GM23248 (cell line): ENCODE results near the gene TMEM52B.

Source experiments
- EZH2 ChIP-seq: fragments of 200-600 bp; sonication (generic); IDR thresholded peaks from 2 replicates; pipeline ENCODE4 v1.6.1; 2018; ENCODE audit warnings: antibody characterized with exemption, mild to moderate bottlenecking; ENCODE audit not compliant: insufficient read depth, poor library complexity, severe bottlenecking
- EZH2phosphoT487 ChIP-seq: fragments of 200-600 bp; sonication (generic); IDR thresholded peaks from 2 replicates; pipeline ENCODE4 v1.6.1; 2018; ENCODE audit warnings: antibody characterized with exemption, moderate library complexity, mild to moderate bottlenecking, low read depth; ENCODE audit not compliant: insufficient read depth

DNA sequence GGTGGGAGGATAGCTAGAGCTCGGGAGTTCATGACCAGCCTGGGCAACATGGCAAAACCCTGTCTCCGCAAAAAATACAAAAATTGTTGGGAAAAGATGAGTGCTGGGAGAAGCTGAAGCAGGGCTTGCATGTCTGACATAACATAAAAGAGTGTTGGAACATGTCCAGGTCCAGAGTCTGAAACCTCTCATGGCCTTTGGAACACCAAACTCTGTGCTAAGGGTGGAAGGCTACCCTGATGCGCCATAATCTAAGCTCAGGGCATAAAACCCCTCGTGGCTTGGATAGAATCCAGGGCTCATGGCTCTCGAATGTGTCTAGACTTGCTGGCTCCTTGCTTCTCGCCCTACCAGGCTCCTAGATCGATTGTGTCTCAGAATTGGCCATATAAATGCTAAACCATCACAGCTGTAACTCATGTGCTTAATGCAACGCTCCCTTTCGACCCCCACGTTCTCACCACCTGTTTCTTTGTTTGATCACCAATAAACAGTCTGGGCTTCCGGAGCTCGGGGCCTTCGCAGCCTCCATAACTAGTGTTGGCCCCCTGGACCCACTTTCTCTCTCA lies 42.1 kb upstream of the TMEM52B start:
- no peak for TF ChIP-seq EZH2phosphoT487
- TF ChIP-seq EZH2, result no peak
